Heart left ventricle (tissue), 13 donors: Measurements from ENCODE around the gene CD164.

Source experiments
- CTCF ChIP-seq, 12 donors: fragments of 200-600 bp; sonication (generic) in 4 of 12; IDR thresholded peaks; one replicate each; pipeline versions ENCODE4 v1.5.0 to v1.8.0; 2018 to 2022; ENCODE audit warnings: antibody characterized with exemption in 12 of 12, mild to moderate bottlenecking in 5 of 12
- POLR2A ChIP-seq, 2 donors: fragments of 450-650 bp; IDR thresholded peaks; one replicate each; pipeline ENCODE4 v1.6.1; 2017; ENCODE audit warnings: antibody characterized with exemption in 2 of 2, mild to moderate bottlenecking in 2 of 2, moderate library complexity in 2 of 2
- donor health status: ischemic (EF 13 %, LVEDD 7.1; RV severe dilation, severe dysfunction).
- donor health status: DM: no; HTN: yes; CAD: no.
- donor health status: DM: no; HTN: no; CAD: no.
- donor health status: ischemic (EF 25% LVEDD 6.9; RV normal size, moderate dysfunction).
- donor health status: ischemic (EF 25% LVEDD 5.7; RV mildly dilated, moderate dysfunction).
- donor health status: ischemic (EF 35%, LVEDD 5.7; RV mildly dilated, moderate dysfunction).
- donor health status: nonischemic (EF 11% LVEDD 7.7; RV severe dilation, severe dysfunction).
- donor health status: DM: yes; HTN: yes; CAD: no.
- donor health status: PGD.
- donor health status: ischemic (EF 29% LVEDD 5.4; RV normal size, mild dysfunction).
- donor health status: nonischemic (EF 23%, LVEDD 6.1; RV moderate dilation, normal function).

- TF ChIP-seq CTCF (IDR thresholded peaks at IDR 0.05) (no peak), POLR2A (IDR thresholded peaks at IDR 0.05) (no peak)
Observed at GRCh38 chr6:109389650-109390274, 7.5 kb upstream of the CD164 start.
